OCI-LY1 (cell line): ENCODE measurements around the gene CAPRIN2.

Experiments
- H2AFZ ChIP-seq: fragments of 200-600 bp; sonication (generic), shearing (Covaris generic); 2 replicates; pipeline ENCODE4 v1.6.0; 2014; ENCODE audit warnings: antibody characterized with exemption, mild to moderate bottlenecking, low read length
- H3F3A ChIP-seq: fragments of 200-600 bp; sonication (generic), shearing (Covaris generic); 2 replicates; pipeline ENCODE4 v1.6.0; 2014; ENCODE audit warnings: mild to moderate bottlenecking, antibody characterized with exemption, low read length, moderate library complexity; ENCODE audit not compliant: insufficient read depth
- H3K27ac ChIP-seq: fragments of 200-600 bp; sonication (generic); 2 replicates; pipeline ENCODE4 v1.5.1; 2014; ENCODE audit warnings: low read length, mixed run types, mild to moderate bottlenecking, low read depth; ENCODE audit not compliant: poor library complexity, severe bottlenecking
- H3K27me3 ChIP-seq: fragments of 200-600 bp; sonication (generic); 2 replicates; pipeline ENCODE4 v1.6.0; 2014; ENCODE audit warnings: antibody characterized with exemption, mild to moderate bottlenecking, low read length, moderate library complexity; ENCODE audit not compliant: insufficient read depth
- H3K36me3 ChIP-seq: fragments of 200-600 bp; sonication (generic); 2 replicates; pipeline ENCODE4 v1.6.1; 2014; ENCODE audit warnings: mild to moderate bottlenecking, antibody characterized with exemption, low read length, moderate library complexity, mixed read lengths; ENCODE audit not compliant: insufficient read depth
- H3K4me1 ChIP-seq: fragments of 200-600 bp; sonication (generic); 2 replicates; pipeline ENCODE4 v1.5.1; 2014; ENCODE audit warnings: mild to moderate bottlenecking, low read length, moderate library complexity; ENCODE audit not compliant: insufficient read depth, severe bottlenecking
- H3K4me2 ChIP-seq: fragments of 200-600 bp; sonication (generic), shearing (Covaris generic); 2 replicates; pipeline ENCODE4 v1.6.1; 2014; ENCODE audit warnings: low read length
- H3K4me3 ChIP-seq: fragments of 200-600 bp; sonication (generic); 2 replicates; pipeline ENCODE4 v1.5.1; 2014; ENCODE audit warnings: low read length, low read depth, mild to moderate bottlenecking, mixed read lengths; ENCODE audit not compliant: poor library complexity, severe bottlenecking
- H3K79me2 ChIP-seq: fragments of 200-600 bp; shearing (Covaris generic); 2 replicates; pipeline ENCODE4 v1.6.1; 2016; ENCODE audit warnings: mixed run types, low read length, mixed read lengths; ENCODE audit not compliant: insufficient read depth
- H3K9ac ChIP-seq: fragments of 200-600 bp; sonication (generic), shearing (Covaris generic); 2 replicates; pipeline ENCODE4 v1.6.1; 2014; ENCODE audit warnings: mild to moderate bottlenecking, low read length, mixed read lengths
- H3K9me2 ChIP-seq: fragments of 200-600 bp; sonication (generic), shearing (Covaris generic); 2 replicates; pipeline ENCODE4 v1.6.1; 2014; ENCODE audit warnings: low read depth, mild to moderate bottlenecking, low read length, mixed read lengths
- H3K9me3 ChIP-seq: fragments of 200-600 bp; shearing (Covaris generic); 2 replicates; pipeline ENCODE4 v1.6.1; 2014; ENCODE audit warnings: low read length, mixed read lengths
- H4K20me1 ChIP-seq: fragments of 200-600 bp; sonication (generic), shearing (Covaris generic); 2 replicates; pipeline ENCODE4 v1.6.0; 2016; ENCODE audit warnings: mild to moderate bottlenecking, low read length; ENCODE audit not compliant: insufficient read depth
- EZH2 ChIP-seq: fragments of 200-600 bp; sonication (generic), shearing (Covaris generic); IDR thresholded peaks from 2 replicates; pipeline ENCODE4 v1.8.0; 2017; ENCODE audit warnings: borderline replicate concordance, mixed run types, mild to moderate bottlenecking, antibody characterized with exemption, low read length, moderate library complexity, mixed read lengths
- TF ChIP-seq, protein P1 (sequence below): fragments of 200-600 bp; sonication (generic), shearing (Covaris generic); IDR thresholded peaks from 2 replicates; pipeline ENCODE4 v1.5.1; 2017; ENCODE audit warnings: mild to moderate bottlenecking, antibody characterized with exemption, low read length, moderate library complexity, mixed read lengths

CAPRIN2 gene

DNA sequence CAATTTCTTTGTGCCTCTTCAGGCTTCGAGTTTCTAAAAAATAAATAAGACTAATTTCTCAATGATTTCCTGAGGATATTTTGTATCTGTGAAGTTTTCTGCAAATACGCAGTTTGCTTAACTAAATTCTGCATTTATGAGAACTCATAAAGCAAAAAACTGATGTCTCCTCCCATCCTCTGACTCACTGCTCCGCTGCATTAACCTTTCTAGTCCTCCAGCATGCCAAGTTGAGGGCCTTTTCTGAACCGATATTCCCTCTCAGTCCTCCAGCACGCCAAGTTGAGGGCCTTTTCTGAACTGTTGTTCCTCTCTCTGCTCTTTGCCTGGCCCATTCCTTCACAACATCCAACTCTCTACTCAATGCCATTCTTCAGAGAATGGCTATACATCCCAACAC is 62.3 kb downstream of the CAPRIN2 start:
- H3K4me1 ChIP-seq = peaks cover 20% of the 10 kb centered on the region
- TF ChIP-seq, protein P1, sequence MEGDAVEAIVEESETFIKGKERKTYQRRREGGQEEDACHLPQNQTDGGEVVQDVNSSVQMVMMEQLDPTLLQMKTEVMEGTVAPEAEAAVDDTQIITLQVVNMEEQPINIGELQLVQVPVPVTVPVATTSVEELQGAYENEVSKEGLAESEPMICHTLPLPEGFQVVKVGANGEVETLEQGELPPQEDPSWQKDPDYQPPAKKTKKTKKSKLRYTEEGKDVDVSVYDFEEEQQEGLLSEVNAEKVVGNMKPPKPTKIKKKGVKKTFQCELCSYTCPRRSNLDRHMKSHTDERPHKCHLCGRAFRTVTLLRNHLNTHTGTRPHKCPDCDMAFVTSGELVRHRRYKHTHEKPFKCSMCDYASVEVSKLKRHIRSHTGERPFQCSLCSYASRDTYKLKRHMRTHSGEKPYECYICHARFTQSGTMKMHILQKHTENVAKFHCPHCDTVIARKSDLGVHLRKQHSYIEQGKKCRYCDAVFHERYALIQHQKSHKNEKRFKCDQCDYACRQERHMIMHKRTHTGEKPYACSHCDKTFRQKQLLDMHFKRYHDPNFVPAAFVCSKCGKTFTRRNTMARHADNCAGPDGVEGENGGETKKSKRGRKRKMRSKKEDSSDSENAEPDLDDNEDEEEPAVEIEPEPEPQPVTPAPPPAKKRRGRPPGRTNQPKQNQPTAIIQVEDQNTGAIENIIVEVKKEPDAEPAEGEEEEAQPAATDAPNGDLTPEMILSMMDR = no peak
- no peak for TF ChIP-seq EZH2
- no peaks in the 10 kb centered on the region for H3F3A ChIP-seq
- no peak overlapping the region for H3K27ac ChIP-seq
- H3K9ac ChIP-seq = no peak overlapping the region
- no peak overlapping the region for H2AFZ ChIP-seq
- no peaks in the 10 kb centered on the region for H3K27me3 ChIP-seq
- peaks cover 7% of the 10 kb centered on the region for H3K36me3 ChIP-seq
- no peaks in the 10 kb centered on the region for H3K9me3 ChIP-seq
- peaks cover 26% of the 10 kb centered on the region for H3K79me2 ChIP-seq
- no peaks in the 10 kb centered on the region for H4K20me1 ChIP-seq
- no peaks in the 10 kb centered on the region for H3K9me2 ChIP-seq
- H3K4me2 ChIP-seq = no peak overlapping the region
- H3K4me3 ChIP-seq = no peak overlapping the region

DNA sequence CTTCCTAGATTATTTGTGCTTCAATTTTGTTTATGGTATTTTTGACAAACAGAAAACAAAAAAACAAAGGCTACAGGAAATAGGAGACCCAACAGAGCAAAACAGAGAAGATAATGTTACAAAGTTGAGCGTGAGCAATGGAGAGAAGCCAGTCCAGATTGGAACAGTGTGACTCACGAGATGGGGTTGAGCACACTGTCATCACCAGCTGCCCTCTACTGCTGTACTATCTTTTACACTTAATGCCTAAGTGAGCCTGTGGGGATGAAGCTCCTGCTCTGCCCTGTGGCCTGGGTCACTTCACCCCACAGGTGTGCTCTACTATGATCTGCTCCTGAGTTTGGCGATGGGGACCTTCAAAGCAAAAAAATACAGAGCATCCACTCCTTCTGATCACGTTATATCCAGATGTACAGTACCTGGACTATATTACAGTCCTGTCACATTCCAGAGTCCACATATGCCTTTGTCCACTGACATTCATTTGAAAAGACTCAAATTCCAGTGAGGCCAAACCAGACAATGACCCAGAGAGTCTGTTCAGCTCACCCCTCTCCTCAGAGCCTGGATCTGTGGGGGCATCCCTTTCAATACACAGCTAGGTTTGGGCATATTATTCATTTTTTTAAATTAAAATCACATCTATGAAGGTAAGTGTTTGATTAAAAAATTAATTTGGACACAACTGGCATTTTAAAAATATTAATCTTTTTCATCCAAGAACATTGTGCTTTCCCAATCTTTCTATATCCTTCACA is 63.5 kb downstream of the CAPRIN2 start:
- H4K20me1 ChIP-seq = no peaks in the 10 kb centered on the region
- H3K4me2 ChIP-seq = no peak overlapping the region
- H3K4me3 ChIP-seq = no peak overlapping the region
- H3K9ac ChIP-seq = no peak overlapping the region
- H3K27me3 ChIP-seq = no peaks in the 10 kb centered on the region
- no peaks in the 10 kb centered on the region for H3K9me3 ChIP-seq
- H3K36me3 ChIP-seq = peaks cover 7% of the 10 kb centered on the region
- no peak for TF ChIP-seq EZH2
- TF ChIP-seq, protein P1 = no peak
- no peaks in the 10 kb centered on the region for H3F3A ChIP-seq
- H2AFZ ChIP-seq = no peak overlapping the region
- no peaks in the 10 kb centered on the region for H3K9me2 ChIP-seq
- H3K27ac ChIP-seq = no peak overlapping the region
- H3K79me2 ChIP-seq = peaks cover 26% of the 10 kb centered on the region
- peaks cover 17% of the 10 kb centered on the region for H3K4me1 ChIP-seq

DNA sequence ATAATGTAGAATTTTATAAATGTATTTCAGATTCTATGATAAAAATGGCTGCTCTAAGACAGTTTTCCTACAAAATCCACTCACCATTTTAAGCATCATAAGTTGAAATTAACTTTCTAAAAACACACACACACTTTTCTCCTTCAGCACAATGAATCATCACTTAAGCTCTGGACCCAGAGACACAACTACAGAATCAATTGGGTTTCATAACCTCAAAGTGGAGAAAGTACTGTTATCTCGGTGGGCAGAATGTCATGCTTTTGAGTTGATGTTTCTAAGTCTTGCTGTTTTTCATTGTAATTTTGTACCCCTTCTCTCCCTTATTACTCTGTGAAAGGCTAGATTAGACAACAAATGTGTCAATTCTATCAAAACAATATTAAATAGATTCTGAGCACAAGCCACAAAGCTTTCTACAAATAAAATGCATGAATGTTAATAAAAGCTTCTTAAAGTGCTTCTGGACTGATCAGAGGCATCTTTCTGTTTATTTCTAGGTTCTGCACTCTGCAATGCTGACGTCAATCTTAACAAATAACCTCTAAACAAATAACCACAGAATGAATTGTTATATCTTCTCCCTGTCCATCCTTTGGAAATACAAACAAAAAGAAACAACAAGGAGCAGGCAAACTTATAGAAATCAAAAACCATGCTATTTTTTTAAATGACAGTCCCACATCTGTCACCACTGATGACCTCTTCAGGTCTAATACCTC is 67.3 kb downstream of the CAPRIN2 start:
- Histone ChIP-seq H3K79me2 (0 out of 2 replicates have a peak, but pooled peaks cover 11% of the 10 kb centered on the region), H3K27ac (no peak overlapping the region)

More for the DNA sequence above, 67.3 kb downstream of the CAPRIN2 start:
- H3K9me3 ChIP-seq = no peaks in the 10 kb centered on the region
- H3F3A ChIP-seq = no peaks in the 10 kb centered on the region
- H3K27me3 ChIP-seq = no peaks in the 10 kb centered on the region
- H3K4me1 ChIP-seq = no peaks in the 10 kb centered on the region
- no peak overlapping the region for H3K9ac ChIP-seq
- no peaks in the 10 kb centered on the region for H3K9me2 ChIP-seq
- TF ChIP-seq, protein P1 = no peak
- no peak for TF ChIP-seq EZH2
- H4K20me1 ChIP-seq = no peaks in the 10 kb centered on the region
- no peak overlapping the region for H3K4me2 ChIP-seq
- H2AFZ ChIP-seq = no peak overlapping the region
- H3K36me3 ChIP-seq = peaks cover 29% of the 10 kb centered on the region
- H3K4me3 ChIP-seq = no peak overlapping the region
